HG02970 (cell line): ENCODE data around the gene PPP3CA.

Source experiments
- ATAC-seq: cut with Tn5 transposase; IDR thresholded peaks from one replicate; pipeline ENCODE4 v1.9.1; 2021; ENCODE audit warnings: mild to moderate bottlenecking, moderate library complexity, moderate number of reproducible peaks; ENCODE audit not compliant: unreplicated experiment, low FRiP score

The PPP3CA gene

DNA sequence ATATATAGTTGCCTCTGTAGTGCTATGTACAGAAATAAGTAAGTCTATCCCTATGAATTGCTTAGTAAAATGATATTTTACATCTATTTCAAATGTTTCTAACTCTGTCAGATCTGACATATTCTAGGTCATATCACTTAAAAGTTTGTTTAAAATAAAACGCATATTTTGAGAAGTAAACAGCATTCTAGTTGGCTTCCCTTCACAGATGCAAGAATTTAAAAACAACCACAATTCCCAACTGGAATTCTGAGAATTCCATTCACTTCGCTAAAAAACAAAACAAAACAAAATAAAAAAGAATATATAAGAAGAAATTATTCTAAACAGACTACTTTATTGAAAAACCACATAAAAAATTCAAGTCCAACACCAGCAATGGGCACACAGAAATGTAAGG is 126.0 kb downstream of the PPP3CA start:
- no peak for ATAC-seq

- ATAC-seq = no peak
Observed at GRCh38 chr4:101218894-101219293, 128.4 kb downstream of the PPP3CA start.

DNA sequence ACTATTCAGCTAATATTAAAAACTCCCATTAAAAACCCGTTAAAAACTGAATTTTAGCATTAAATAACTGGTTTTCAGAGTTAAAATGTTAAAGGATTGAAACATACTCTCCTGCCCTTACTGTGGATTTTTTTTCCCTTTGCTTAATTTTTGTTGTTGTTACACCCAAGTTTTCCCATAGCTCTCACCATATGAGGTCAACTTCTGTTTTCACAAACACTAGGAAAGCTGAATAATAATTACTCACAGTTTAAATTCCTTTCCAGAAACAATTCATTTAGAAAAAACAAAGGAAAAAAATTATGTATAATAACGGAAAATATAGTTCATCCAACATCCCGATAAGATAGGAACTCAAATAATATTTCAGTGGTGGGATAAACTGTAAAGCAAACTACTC is 129.0 kb downstream of the PPP3CA start:
- ATAC-seq = no peak

DNA sequence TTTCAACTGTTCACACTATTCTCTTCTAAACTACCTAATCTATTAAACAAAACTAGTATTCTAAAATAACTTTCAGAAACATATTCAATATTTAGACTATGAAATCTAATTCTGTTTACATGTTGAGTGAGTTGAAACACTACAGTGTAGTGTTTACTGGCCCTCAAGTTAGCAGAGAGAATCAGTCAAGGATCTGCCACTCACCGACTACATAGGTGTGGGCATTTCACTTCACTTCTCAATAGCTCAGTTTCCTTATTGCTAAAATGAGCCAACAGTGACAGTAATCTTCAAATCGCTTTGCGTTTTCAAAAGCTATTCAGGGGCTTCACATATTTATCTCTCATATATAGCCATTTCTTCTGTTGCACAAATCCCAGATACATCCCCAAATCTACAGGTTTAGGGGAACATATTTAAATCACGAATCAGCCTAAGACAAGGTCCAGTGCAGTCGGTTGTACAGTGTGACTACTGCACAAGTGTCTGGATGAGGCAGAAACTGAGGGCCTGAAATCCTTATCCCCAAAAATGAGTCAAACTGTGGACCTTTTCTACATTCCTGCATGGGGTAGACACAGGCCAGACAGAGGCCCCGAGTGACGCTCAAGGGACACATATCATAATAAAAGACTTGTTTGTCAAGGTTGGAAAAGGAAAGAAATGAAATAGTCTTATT is 129.8 kb downstream of the PPP3CA start:
- ATAC-seq = no peak

GRCh38 chr4:101211146-101211553 is 136.2 kb downstream of the PPP3CA start:
- no peak for ATAC-seq

DNA sequence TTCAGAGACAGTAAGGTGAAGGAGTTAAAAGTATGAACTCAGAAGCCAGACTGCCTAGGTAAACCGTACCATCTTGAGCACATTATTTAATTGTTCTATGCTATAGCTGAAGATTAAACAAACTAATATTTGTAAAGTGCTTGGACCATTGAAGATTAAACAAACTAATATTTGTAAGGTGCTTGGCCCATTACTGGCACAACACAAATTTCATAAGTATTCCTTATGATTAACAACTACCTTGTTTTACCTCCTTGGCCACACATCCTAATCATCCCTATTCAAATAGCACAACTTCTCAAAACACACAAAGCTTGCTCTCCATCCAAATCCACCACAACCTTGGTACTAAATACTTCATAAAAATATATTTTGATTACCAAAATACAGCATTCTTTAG is 137.0 kb downstream of the PPP3CA start:
- no peak for ATAC-seq

GRCh38 chr4:101208171-101208570 is 139.2 kb downstream of the PPP3CA start:
- no peak for ATAC-seq

- peak; percentile 66 for ATAC-seq
Observed at GRCh38 chr4:101205916-101206315, 141.4 kb downstream of the PPP3CA start.

DNA sequence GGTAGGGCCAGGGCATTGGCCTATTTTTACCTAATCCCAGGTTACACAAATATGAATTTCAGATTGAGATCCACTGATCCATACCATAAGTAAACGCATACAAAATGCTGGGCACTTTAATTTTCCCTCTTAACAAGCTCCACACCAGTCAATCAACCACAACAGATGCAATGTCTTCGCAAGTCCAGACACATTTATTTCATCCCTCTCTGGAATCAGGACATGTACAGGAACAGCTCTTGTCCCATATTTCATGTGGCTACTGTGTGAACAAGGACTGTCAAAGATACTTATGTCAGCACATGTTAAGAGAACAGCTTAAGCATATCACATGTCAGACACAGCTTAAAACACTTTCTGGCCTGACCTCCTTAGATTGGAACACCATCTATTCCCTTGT is 145.9 kb downstream of the PPP3CA start:
- ATAC-seq = no peak

DNA sequence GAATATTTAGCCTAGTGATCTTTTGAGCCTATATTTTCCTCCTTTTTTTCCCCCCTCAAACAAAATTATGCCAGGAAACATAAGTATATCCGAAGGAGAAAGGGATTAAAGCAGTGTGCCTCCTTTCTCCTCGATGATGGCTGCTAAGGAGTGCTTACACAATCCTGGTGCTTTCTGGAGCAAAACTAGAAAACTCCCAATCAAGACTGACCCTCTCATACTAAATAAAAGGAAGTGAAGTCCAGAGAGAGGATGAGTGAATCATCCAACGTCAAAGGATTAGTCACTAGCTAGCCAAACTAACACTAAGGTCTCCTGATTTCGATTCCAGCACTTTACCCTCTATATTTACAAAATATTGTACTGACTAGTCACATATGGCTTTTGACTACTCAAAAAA is 146.8 kb downstream of the PPP3CA start:
- no peak for ATAC-seq

DNA sequence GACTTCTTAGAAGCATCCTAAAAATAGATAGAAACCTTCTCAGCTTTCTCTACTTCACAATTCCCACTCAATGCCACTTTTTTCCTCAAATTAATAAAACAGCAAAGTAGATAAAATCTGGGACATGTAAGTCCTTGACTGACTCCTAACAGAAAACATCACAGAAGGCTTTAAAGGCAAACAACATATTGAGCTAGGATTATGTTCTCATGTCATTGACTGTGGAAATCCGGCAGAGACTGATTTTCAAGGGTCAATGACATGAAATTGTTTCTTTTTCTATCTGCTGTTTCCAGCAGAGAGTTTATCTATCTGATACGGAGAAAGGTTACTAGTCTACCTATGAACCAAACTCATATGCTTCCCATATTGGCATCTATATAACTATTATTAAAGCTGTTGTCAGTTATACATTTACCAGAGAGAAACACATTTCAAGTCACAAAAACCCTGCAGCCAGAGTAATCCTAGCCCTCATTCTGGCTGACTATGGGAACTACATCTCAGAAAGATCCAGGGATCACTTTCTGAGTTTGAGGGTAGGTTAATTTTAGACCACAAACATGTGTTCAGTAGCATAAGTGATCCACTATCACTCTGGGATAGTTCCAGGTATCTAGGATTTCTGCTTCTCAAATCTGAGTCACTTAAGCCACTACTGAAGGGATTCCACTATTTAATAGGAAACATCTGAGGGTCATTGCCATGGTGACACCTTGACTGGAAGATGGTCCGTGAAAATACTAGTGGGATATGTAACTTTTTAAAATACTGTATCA is 147.6 kb downstream of the PPP3CA start:
- ATAC-seq = no peak

- no peak for ATAC-seq
Observed at GRCh38 chr4:101198682-101199339, 148.5 kb downstream of the PPP3CA start.

- ATAC-seq = no peak
Observed at GRCh38 chr4:101197350-101197749, 150.0 kb downstream of the PPP3CA start.

- no peak for ATAC-seq
Observed at GRCh38 chr4:101192244-101192643, 155.1 kb downstream of the PPP3CA start.

GRCh38 chr4:101191302-101192098 is 155.8 kb downstream of the PPP3CA start:
- ATAC-seq = no peak

GRCh38 chr4:101190751-101191150 is 156.6 kb downstream of the PPP3CA start:
- ATAC-seq = no peak

GRCh38 chr4:101188906-101189305 is 158.4 kb downstream of the PPP3CA start:
- ATAC-seq = no peak

GRCh38 chr4:101187841-101188240 is 159.5 kb downstream of the PPP3CA start:
- ATAC-seq = no peak

- ATAC-seq = no peak
Observed at GRCh38 chr4:101186567-101187184, 160.7 kb downstream of the PPP3CA start.

- ATAC-seq = no peak
Observed at GRCh38 chr4:101184668-101185067, 162.7 kb downstream of the PPP3CA start.
